HepG2 (cell line): ENCODE measurements around the gene TPRG1. TPM values are rescaled to one million over a fixed set of nuclear protein-coding genes. Genes with fewer than 3 reads are reported as not detected.

Experiments
- ATAC-seq: fragments of 200-7000 bp; cut with Tn5 transposase; 3 replicates; pipeline ENCODE4 v1.9.1; 2020; ENCODE audit warnings: mild to moderate bottlenecking, moderate library complexity
- BruUV-seq: library from RNA; stranded (reverse); fragments of 400-500 nt; replicated peaks from 2 replicates; lab custom pipeline; 2021; lab: Mats Ljungman, UMichigan
- CTCF ChIA-PET: fragments of 300-600 bp; formaldehyde crosslinking; extraction: SDS; loops from one replicate; lab custom pipeline; 2021; ENCODE audit warnings: low total read pairs, inconsistent platforms, low intra/inter-chr PET ratio; lab: Yijun Ruan, JAX
- POLR2A ChIA-PET: fragments of 350-600 bp; sonication (Branson Sonifier 250); formaldehyde crosslinking; loops from one replicate; lab custom pipeline; 2020; ENCODE audit warnings: antibody characterized with exemption, inconsistent platforms; lab: Yijun Ruan, JAX
- DNase-seq: peaks from one replicate; pipeline ENCODE4 v3.0.0-alpha.2; 2015; ENCODE audit warnings: low spot score
- FAIRE-seq: peaks from 3 replicates; lab custom pipeline; 2011; peaks lifted over from hg19 to GRCh38; lab: Jason Lieb, UNC
- H2AFZ ChIP-seq: one replicate; pipeline ENCODE4 v1.6.1; 2011; ENCODE audit warnings: low read length, inconsistent platforms
- H3K27ac ChIP-seq: fragments of 300-600 bp; 3 replicates; pipeline ENCODE4 v1.8.0; 2011; ENCODE audit warnings: mixed run types, mild to moderate bottlenecking, mixed read lengths, low read length, inconsistent platforms; ENCODE audit not compliant: insufficient read depth; ENCODE audit errors: extremely low read length
- H3K27me3 ChIP-seq, 2 experiments: fragments of 200-600 bp in 1 of 2; 2 replicates in 1 of 2; 3 replicates in 1 of 2; pipeline versions ENCODE4 v1.6.0 to v1.8.0; 2011; ENCODE audit warnings: low read length in 2 of 2, mild to moderate bottlenecking in 2 of 2, moderate library complexity in 2 of 2, inconsistent platforms in 1 of 2; ENCODE audit not compliant: insufficient read depth in 2 of 2, control insufficient read depth in 1 of 2
- H3K36me3 ChIP-seq, 2 experiments: fragments of 200-600 bp in 1 of 2; replicated peaks in 1 of 2; 2 replicates in 1 of 2; 3 replicates in 1 of 2; pipeline versions ENCODE4 v1.5.1 to v1.8.0; 2011; ENCODE audit warnings: low read length in 2 of 2, inconsistent platforms in 1 of 2; ENCODE audit not compliant: insufficient read depth in 2 of 2, control insufficient read depth in 1 of 2
- H3K4me1 ChIP-seq: 2 replicates; pipeline ENCODE4 v1.5.1; 2012; ENCODE audit warnings: low read length, inconsistent platforms; ENCODE audit not compliant: insufficient read depth
- H3K4me2 ChIP-seq: 2 replicates; pipeline ENCODE4 v1.6.0; 2011; ENCODE audit warnings: low read depth, low read length, inconsistent platforms
- H3K4me3 ChIP-seq, 3 experiments: fragments of 200-600 bp in 1 of 3; sonication (generic), shearing (Covaris generic) in 1 of 3; replicated peaks in 1 of 3; 2 replicates each; pipeline ENCODE4 v1.5.1; 2011 to 2016; ENCODE audit warnings: low read length in 3 of 3, inconsistent platforms in 2 of 3, low read depth in 2 of 3, mild to moderate bottlenecking in 2 of 3, control low read depth in 1 of 3, mixed read lengths in 1 of 3; ENCODE audit not compliant: insufficient read depth in 1 of 3
- H3K79me2 ChIP-seq: one replicate; pipeline ENCODE4 v1.6.1; 2011; ENCODE audit warnings: low read length, inconsistent platforms; ENCODE audit not compliant: insufficient read depth
- H3K9ac ChIP-seq: 2 replicates; pipeline ENCODE4 v1.6.0; 2011; ENCODE audit warnings: mild to moderate bottlenecking, low read depth, low read length, inconsistent platforms; ENCODE audit not compliant: insufficient read depth
- H3K9me3 ChIP-seq: 2 replicates; pipeline ENCODE4 v1.5.1; 2012; ENCODE audit warnings: mild to moderate bottlenecking, low read length
- H4K20me1 ChIP-seq: 2 replicates; pipeline ENCODE4 v1.6.0; 2011; ENCODE audit warnings: inconsistent platforms, mild to moderate bottlenecking, low read length, moderate library complexity; ENCODE audit not compliant: insufficient read depth
- AKNA ChIP-seq: sonication (generic); formaldehyde crosslinking; IDR thresholded peaks from 2 replicates; pipeline ENCODE4 v1.4.0; 2020; ENCODE audit warnings: missing genetic modification reagents, borderline replicate concordance
- ATF3 ChIP-seq: sonication (generic); formaldehyde crosslinking; IDR thresholded peaks from 2 replicates; pipeline ENCODE4 v1.4.0; 2020; ENCODE audit warnings: missing genetic modification reagents
- CHD4 ChIP-seq: fragments of 200-600 bp; sonication (generic); IDR thresholded peaks from 2 replicates; pipeline ENCODE4 v1.7.0; 2017; ENCODE audit warnings: mild to moderate bottlenecking, low read length, borderline replicate concordance
- HMGA1 ChIP-seq: sonication (generic); formaldehyde crosslinking; conservative IDR thresholded peaks from 2 replicates; pipeline ENCODE4 v1.4.0; 2020; ENCODE audit warnings: missing genetic modification reagents
- KLF9 ChIP-seq: IDR thresholded peaks from 2 replicates; pipeline ENCODE4 v1.6.1; 2016; ENCODE audit warnings: low read depth
- MAFF ChIP-seq: IDR thresholded peaks from 2 replicates; pipeline ENCODE4 v1.6.1; 2011; ENCODE audit warnings: low read depth, low read length, improper control_type of control experiment
- MAFK ChIP-seq, 2 experiments: IDR thresholded peaks in 1 of 2; conservative IDR thresholded peaks in 1 of 2; 2 replicates each; pipeline ENCODE4 v1.6.1; 2011; ENCODE audit warnings: improper control_type of control experiment in 2 of 2, low read length in 2 of 2
- NFE2L2 ChIP-seq: fragments of 150-350 bp; IDR thresholded peaks from 2 replicates; pipeline ENCODE4 v1.6.1; 2014; ENCODE audit warnings: low read length
- SNAI1 ChIP-seq: sonication (generic); formaldehyde crosslinking; IDR thresholded peaks from 2 replicates; pipeline ENCODE4 v1.5.0; 2020; ENCODE audit warnings: mild to moderate bottlenecking, missing genetic modification reagents, borderline replicate concordance
- USF2 ChIP-seq, 2 experiments: sonication (generic) in 1 of 2; formaldehyde crosslinking in 1 of 2; IDR thresholded peaks; 2 replicates each; pipeline versions ENCODE4 v1.5.1 to v1.6.1; 2011 to 2020; ENCODE audit warnings: borderline replicate concordance in 1 of 2, low read depth in 1 of 2, low read length in 1 of 2, mild to moderate bottlenecking in 1 of 2, missing genetic modification reagents in 1 of 2, moderate library complexity in 1 of 2
- ZNF674 ChIP-seq: sonication (generic); formaldehyde crosslinking; IDR thresholded peaks from 2 replicates; pipeline ENCODE4 v1.5.0; 2020; ENCODE audit warnings: low read depth, mild to moderate bottlenecking, missing genetic modification reagents
- ZNF777 ChIP-seq: sonication (generic); formaldehyde crosslinking; IDR thresholded peaks from 2 replicates; pipeline ENCODE4 v1.4.0; 2020; ENCODE audit warnings: missing genetic modification reagents
- ZNF792 ChIP-seq: IDR thresholded peaks from 2 replicates; pipeline ENCODE4 v1.6.1; 2016
- ZSCAN21 ChIP-seq: sonication (generic); formaldehyde crosslinking; IDR thresholded peaks from 2 replicates; pipeline ENCODE4 v1.8.0; 2022; ENCODE audit warnings: mild to moderate bottlenecking, missing genetic modification reagents, moderate library complexity, borderline replicate concordance
- ZSCAN31 ChIP-seq: sonication (generic); formaldehyde crosslinking; IDR thresholded peaks from 2 replicates; pipeline ENCODE4 v1.5.0; 2020; ENCODE audit warnings: low read depth, mild to moderate bottlenecking, missing genetic modification reagents
- WGBS: methylation state at CpG from one replicate; pipeline ENCODE4 v1.1.6; 2017; ENCODE audit warnings: low lambda C conversion rate; 5-methylcytosine and 5-hydroxymethylcytosine counted together
- in situ Hi-C: cut with HindIII; loops from 2 replicates; pipeline ENCODE4 v1.10.0; 2017; ENCODE audit warnings: low pct_unique_long_range_greater_than_20kb; ENCODE audit not compliant: extremely low pct_ligation_motif_present
- intact Hi-C: fragments of 100-400 bp; cut with micrococcal nuclease; formaldehyde crosslinking; loops from one replicate; pipeline ENCODE4 v1.10.0; 2022; ENCODE audit not compliant: unreplicated experiment
- polyA plus RNA-seq, 8 experiments: library from polyadenylated mRNA; depleted of rRNA in 3 of 8; stranded (reverse) in 7 of 8; unstranded in 1 of 8; fragments of >200 nt; fragmentation: Illumina TruSeq in 4 of 8; extraction: Trizol in 4 of 8; gene quantifications; 2 replicates each; pipeline versions ENCODE4 v1.2.1 to v1.2.3, GENCODE V29; 2011 to 2016; ENCODE audit warnings: low read depth in 4 of 8, missing spikeins in 1 of 8, mixed read lengths in 1 of 8; ENCODE audit not compliant: insufficient read depth in 1 of 8
- total RNA-seq, 5 experiments: library from RNA; depleted of rRNA; stranded (reverse); fragments of >200 nt; fragmentation: Illumina TruSeq; extraction: Trizol; gene quantifications; 2 replicates each; pipeline ENCODE4 v1.2.3, GENCODE V29; 2016; ENCODE audit warnings: low read depth in 1 of 5

The TPRG1 gene
- total and polyA plus RNA-seq, 2 of the 13 experiments (the other 11 are each of a cell fraction or from before 2014, with no cell fraction given) = 0.17 TPM; not detected in 1

GRCh38 chr3:189214651-189215050 lies 42.9 kb downstream of the TPRG1 start:
- BruUV-seq = no TSS peak
- no peaks in the 10 kb centered on the region for H3K4me1 ChIP-seq
- no peaks in the 10 kb centered on the region for H3K9me3 ChIP-seq
- TF ChIP-seq KLF9 (CRISPR knock-in tag) = no peak
- no peak for TF ChIP-seq SNAI1 (CRISPR knock-in tag)
- TF ChIP-seq MAFK (conservative IDR thresholded peaks at IDR 0.05 in 1 of 2, IDR thresholded peaks at IDR 0.05 in 1 of 2; ENCODE audit: low read length in 2 of 2) = peak; percentile 16 to 69; a peak in 3 of 4 replicates
- no peak for TF ChIP-seq USF2 (IDR thresholded peaks at IDR 0.05; ENCODE audit: low read depth, low read length)
- no peak for TF ChIP-seq USF2 (CRISPR knock-in tag; IDR thresholded peaks at IDR 0.05; ENCODE audit: borderline replicate concordance)
- no peak for TF ChIP-seq CHD4
- no peak for TF ChIP-seq ZSCAN21 (CRISPR knock-in tag)
- TF ChIP-seq HMGA1 (CRISPR knock-in tag) = no peak
- TF ChIP-seq ZSCAN31 (CRISPR knock-in tag) = no peak
- peak; percentile 55 for TF ChIP-seq MAFF
- no peak for TF ChIP-seq ZNF792
- TF ChIP-seq ZNF777 (CRISPR knock-in tag) = no peak
- TF ChIP-seq AKNA = no peak
- TF ChIP-seq ATF3 (CRISPR knock-in tag) = no peak
- no peak for TF ChIP-seq ZNF674 (CRISPR knock-in tag)
- TF ChIP-seq NFE2L2 = 0 out of 2 replicates have a peak, but pooled peaks have one; percentile 21
- no peaks in the 10 kb centered on the region for H4K20me1 ChIP-seq
- H3K4me3 ChIP-seq = no peak overlapping the region
- no peak overlapping the region for H3K4me2 ChIP-seq
- H2AFZ ChIP-seq = no peak overlapping the region
- intact Hi-C loops (no loop called here), in situ Hi-C loops (no loop called here)
- ChIA-PET CTCF (no interaction called here), POLR2A (no interaction called here)
- WGBS = 27% methylated on average over 1 of the region's 1 CpG
- no peak overlapping the region for H3K27ac ChIP-seq
- no peaks in the 10 kb centered on the region for H3K36me3 ChIP-seq
- DNase-seq = no peak
- H3K9ac ChIP-seq = no peak overlapping the region
- no peaks in the 10 kb centered on the region; a peak in 1 of 5 replicates for H3K27me3 ChIP-seq
- no peak for FAIRE-seq
- no peak for ATAC-seq
- no peaks in the 10 kb centered on the region for H3K79me2 ChIP-seq
